ENCODE measurements around the gene ABLIM3. TPM values are rescaled to one million over a fixed set of nuclear protein-coding genes. Genes with fewer than 3 reads are reported as not detected.

ABLIM3 gene
- total RNA-seq, 3 donors from 2014 or later = 26.3 to 61.9 (median 57.4) TPM

- Histone ChIP-seq H3K27ac (no peak overlapping the region), H3K36me3 (no peaks in the 10 kb centered on the region), H3K4me1 (no peaks in the 10 kb centered on the region), H3K9me3 (no peaks in the 10 kb centered on the region), H3K27me3 (no peaks in the 10 kb centered on the region), H3K4me3 (no peak overlapping the region)
- intact Hi-C loops (cut with DNase I; ENCODE audit: low total_unique reads) = no loop called here
- DNase-seq (ENCODE audit: low spot score in 2 of 2) = no peak
- TF ChIP-seq POLR2AphosphoS5 (IDR thresholded peaks at IDR 0.05) = no peak
- no peak for TF ChIP-seq POLR2A (IDR thresholded peaks at IDR 0.05)
- TF ChIP-seq, protein P1, sequence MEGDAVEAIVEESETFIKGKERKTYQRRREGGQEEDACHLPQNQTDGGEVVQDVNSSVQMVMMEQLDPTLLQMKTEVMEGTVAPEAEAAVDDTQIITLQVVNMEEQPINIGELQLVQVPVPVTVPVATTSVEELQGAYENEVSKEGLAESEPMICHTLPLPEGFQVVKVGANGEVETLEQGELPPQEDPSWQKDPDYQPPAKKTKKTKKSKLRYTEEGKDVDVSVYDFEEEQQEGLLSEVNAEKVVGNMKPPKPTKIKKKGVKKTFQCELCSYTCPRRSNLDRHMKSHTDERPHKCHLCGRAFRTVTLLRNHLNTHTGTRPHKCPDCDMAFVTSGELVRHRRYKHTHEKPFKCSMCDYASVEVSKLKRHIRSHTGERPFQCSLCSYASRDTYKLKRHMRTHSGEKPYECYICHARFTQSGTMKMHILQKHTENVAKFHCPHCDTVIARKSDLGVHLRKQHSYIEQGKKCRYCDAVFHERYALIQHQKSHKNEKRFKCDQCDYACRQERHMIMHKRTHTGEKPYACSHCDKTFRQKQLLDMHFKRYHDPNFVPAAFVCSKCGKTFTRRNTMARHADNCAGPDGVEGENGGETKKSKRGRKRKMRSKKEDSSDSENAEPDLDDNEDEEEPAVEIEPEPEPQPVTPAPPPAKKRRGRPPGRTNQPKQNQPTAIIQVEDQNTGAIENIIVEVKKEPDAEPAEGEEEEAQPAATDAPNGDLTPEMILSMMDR (IDR thresholded peaks at IDR 0.05) = no peak
These were observed 6.4 kb downstream of the ABLIM3 start for GRCh38 chr5:149147676-149148075.

DNA sequence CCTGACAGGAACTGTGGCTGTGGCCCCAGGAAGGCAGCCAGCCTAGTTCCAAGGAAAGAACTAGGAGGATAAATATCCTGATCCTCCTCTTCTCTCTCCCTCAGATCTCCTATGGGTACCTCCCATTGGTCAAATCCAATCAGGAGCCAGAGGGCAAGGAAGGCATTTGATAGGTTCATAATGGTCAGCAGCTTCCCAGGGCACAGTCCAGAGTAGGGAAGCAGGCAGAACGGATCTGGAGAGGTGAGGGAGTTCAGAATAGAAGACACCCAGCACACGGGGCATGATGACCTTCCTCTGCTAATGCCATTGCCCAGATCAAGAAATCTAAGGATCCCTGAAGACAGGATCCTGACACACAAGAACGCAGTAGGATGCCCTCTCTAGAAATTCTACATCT lies 8.6 kb downstream of the ABLIM3 start:
- no peaks in the 10 kb centered on the region for H3K27me3 ChIP-seq
- no peak overlapping the region for H3K4me3 ChIP-seq
- H3K36me3 ChIP-seq = no peaks in the 10 kb centered on the region
- no peak for DNase-seq (ENCODE audit: low spot score in 2 of 2)
- TF ChIP-seq, protein P1 (IDR thresholded peaks at IDR 0.05) = no peak
- TF ChIP-seq POLR2A (IDR thresholded peaks at IDR 0.05) (no peak), POLR2AphosphoS5 (IDR thresholded peaks at IDR 0.05) (no peak)
- H3K4me1 ChIP-seq = no peaks in the 10 kb centered on the region
- H3K9me3 ChIP-seq = no peaks in the 10 kb centered on the region
- H3K27ac ChIP-seq = peak overlapping the region; percentile 50 to 86
- intact Hi-C loops (cut with DNase I; ENCODE audit: low total_unique reads) = loop anchor here (10.0 kb wide), 1 partner anchor 75 kb away; no protein-coding TSS in a partner anchor

DNA sequence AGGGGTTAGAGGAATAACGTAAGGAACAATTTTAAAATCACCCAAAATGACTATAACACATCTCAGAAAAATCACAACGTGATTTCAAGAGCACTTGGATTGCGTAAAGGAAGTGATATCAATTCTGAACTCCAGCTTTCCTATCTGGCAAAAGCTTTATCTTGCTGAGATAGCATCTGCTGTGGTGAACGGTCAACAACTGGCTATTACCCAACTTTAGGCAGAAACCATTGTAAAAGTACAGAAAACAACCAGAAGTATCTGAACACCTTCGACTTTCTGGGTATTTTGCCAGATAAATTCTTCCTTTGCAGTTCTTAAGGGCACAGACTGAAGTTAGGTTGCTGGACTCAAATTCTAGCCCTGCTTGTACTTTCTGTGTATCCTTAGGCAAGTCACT lies 9.2 kb downstream of the ABLIM3 start:
- Histone ChIP-seq H3K9me3 (no peaks in the 10 kb centered on the region), H3K36me3 (no peaks in the 10 kb centered on the region), H3K27me3 (no peaks in the 10 kb centered on the region), H3K4me1 (no peaks in the 10 kb centered on the region), H3K27ac (peak overlapping the region; percentile 50 to 86), H3K4me3 (no peak overlapping the region)
- intact Hi-C loops (cut with DNase I; ENCODE audit: low total_unique reads) = loop anchor here (10.0 kb wide), 1 partner anchor 74 kb away; no protein-coding TSS in a partner anchor
- TF ChIP-seq, protein P1 (IDR thresholded peaks at IDR 0.05) = no peak
- TF ChIP-seq POLR2A (IDR thresholded peaks at IDR 0.05) (no peak), POLR2AphosphoS5 (IDR thresholded peaks at IDR 0.05) (no peak)
- DNase-seq (ENCODE audit: low spot score in 2 of 2) = no peak

- Histone ChIP-seq H3K9me3 (no peaks in the 10 kb centered on the region), H3K27me3 (no peaks in the 10 kb centered on the region), H3K4me3 (no peak overlapping the region), H3K27ac (peak overlapping the region; percentile 50 to 86), H3K4me1 (no peaks in the 10 kb centered on the region), H3K36me3 (no peaks in the 10 kb centered on the region)
- TF ChIP-seq, protein P1 (IDR thresholded peaks at IDR 0.05) = peak in 1 of 3 donors; percentile 10
- no peak for TF ChIP-seq POLR2AphosphoS5 (IDR thresholded peaks at IDR 0.05)
- intact Hi-C loops (cut with DNase I; ENCODE audit: low total_unique reads) = loop anchor here (10.0 kb wide), 1 partner anchor 73 kb away; no protein-coding TSS in a partner anchor
- DNase-seq (ENCODE audit: low spot score in 2 of 2) = no peak
These were observed 10.4 kb downstream of the ABLIM3 start for GRCh38 chr5:149151717-149152116.

DNA sequence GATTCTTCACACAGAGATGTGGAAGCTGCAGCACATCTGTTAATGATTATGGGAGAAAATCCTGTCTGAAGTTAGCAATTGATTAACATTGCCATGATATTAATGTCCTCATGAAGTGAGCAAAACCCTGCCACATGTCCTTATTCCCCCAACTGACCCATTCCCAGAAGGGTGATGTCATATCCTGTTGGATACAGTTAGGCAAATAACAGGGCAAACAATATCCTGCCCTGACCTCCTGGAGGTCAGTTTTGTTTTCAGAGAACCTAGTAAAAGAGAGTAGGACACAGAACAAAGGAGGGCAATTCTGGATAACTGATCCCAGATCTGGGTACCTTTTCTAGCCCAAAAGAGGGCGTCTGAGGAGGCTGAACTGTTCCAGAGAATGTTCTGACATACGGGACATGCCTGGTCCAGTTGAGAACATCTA lies 11.0 kb downstream of the ABLIM3 start:
- Histone ChIP-seq H3K9me3 (no peaks in the 10 kb centered on the region), H3K27me3 (no peaks in the 10 kb centered on the region), H3K4me3 (no peak overlapping the region), H3K4me1 (no peaks in the 10 kb centered on the region), H3K27ac (peak overlapping the region; percentile 8 to 86), H3K36me3 (no peaks in the 10 kb centered on the region)
- TF ChIP-seq POLR2A (IDR thresholded peaks at IDR 0.05) = no peak
- no peak for TF ChIP-seq POLR2AphosphoS5 (IDR thresholded peaks at IDR 0.05)
- TF ChIP-seq, protein P1 (IDR thresholded peaks at IDR 0.05) = no peak
- intact Hi-C loops (cut with DNase I; ENCODE audit: low total_unique reads) = loop anchor here (10.0 kb wide), 1 partner anchor 72 kb away; no protein-coding TSS in a partner anchor
- no peak for DNase-seq (ENCODE audit: low spot score in 2 of 2)

All from breast epithelium (tissue), 4 donors.